ENCODE data around the gene SPINK4. TPM values are rescaled to one million over a fixed set of nuclear protein-coding genes. Genes with fewer than 3 reads are reported as not detected.
A peak's percentile ranks its signal among the peaks of the same experiment; 100 is the strongest.

Gene SPINK4
- total RNA-seq, 1 donor: not detected

- TF ChIP-seq CTCF (IDR thresholded peaks at IDR 0.05; ENCODE audit: insufficient read depth, low read length): no peak
- DNase-seq (ENCODE audit: low read depth): no peak
- H3K4me3 ChIP-seq (ENCODE audit: low read depth, low read length): no peak overlapping the region
These were observed 6.4 kb downstream of the SPINK4 start for GRCh38 chr9:33246269-33246860.

GRCh38 chr9:33248606-33249005 lies 8.6 kb downstream of the SPINK4 start:
- no peak overlapping the region for H3K4me3 ChIP-seq (ENCODE audit: low read depth, low read length)
- no peak for DNase-seq (ENCODE audit: low read depth)
- TF ChIP-seq CTCF (IDR thresholded peaks at IDR 0.05; ENCODE audit: insufficient read depth, low read length): no peak

DNA sequence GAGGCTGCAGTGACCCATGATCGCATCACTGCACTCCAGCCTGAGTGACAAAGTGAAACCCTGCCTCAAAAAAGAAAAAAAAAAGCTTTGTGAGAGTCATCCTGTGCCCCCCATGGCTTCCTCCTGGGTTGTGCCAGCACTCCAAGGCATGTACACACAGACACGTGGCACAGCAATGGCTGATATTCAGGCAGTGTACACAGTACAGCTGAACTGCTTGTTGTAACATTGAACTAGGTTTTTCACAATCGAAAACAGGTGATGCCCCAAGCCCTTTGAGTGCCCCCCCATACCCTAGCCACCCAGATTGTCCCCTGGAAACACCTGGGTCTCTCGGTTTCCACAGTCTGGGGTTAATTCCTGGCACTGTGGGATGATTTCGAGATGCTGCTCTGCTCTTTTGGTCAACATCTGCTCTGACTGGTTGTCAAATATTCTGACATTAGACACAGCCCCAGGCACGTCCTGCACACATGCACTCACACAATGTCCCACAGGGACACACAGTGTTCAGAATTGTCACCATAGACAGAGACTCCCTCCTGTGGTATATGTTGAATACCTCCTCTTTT lies 9.2 kb downstream of the SPINK4 start:
- DNase-seq (ENCODE audit: low read depth): no peak
- H3K4me3 ChIP-seq (ENCODE audit: low read depth, low read length): no peak overlapping the region
- TF ChIP-seq CTCF (IDR thresholded peaks at IDR 0.05; ENCODE audit: insufficient read depth, low read length): no peak

GRCh38 chr9:33249983-33250382 lies 10.0 kb downstream of the SPINK4 start:
- TF ChIP-seq CTCF (IDR thresholded peaks at IDR 0.05; ENCODE audit: insufficient read depth, low read length): no peak

DNA sequence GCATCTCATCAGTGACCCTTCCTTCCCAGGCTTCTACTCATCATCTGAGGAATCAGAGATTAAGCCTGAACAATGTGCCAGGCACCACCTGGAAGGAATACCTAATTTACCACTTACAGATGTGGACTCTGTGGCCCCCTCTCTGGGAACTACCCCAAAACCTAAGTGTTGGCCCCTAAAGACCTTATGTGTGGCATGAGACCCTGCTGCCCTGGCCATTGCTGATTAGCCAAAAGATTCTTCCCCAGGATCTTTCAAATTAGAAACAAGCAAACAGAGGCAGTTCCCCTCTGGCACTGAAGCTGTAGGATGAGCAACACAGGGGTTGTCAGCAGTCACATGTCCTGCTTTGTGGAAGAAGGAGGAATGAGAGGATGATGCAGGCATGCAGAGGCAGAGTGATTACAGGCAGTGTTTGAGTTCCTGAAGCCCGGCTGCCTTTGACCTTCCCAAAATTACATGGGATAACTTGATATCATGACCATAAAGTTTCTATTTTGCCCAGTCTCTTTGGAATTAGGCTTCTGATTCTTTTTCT lies 10.6 kb downstream of the SPINK4 start:
- peak; percentile 59 for DNase-seq (ENCODE audit: low read depth)
- H3K4me3 ChIP-seq (ENCODE audit: low read depth, low read length): no peak overlapping the region
- TF ChIP-seq CTCF (IDR thresholded peaks at IDR 0.05; ENCODE audit: insufficient read depth, low read length): no peak

More at GRCh38 chr9:33249983-33250382, 10.0 kb downstream of the SPINK4 start:
- DNase-seq (ENCODE audit: low read depth): no peak
- no peak overlapping the region for H3K4me3 ChIP-seq (ENCODE audit: low read depth, low read length)

- H3K4me3 ChIP-seq (ENCODE audit: low read depth, low read length): no peak overlapping the region
- no peak for DNase-seq (ENCODE audit: low read depth)
- no peak for TF ChIP-seq CTCF (IDR thresholded peaks at IDR 0.05; ENCODE audit: insufficient read depth, low read length)
These were observed 14.2 kb downstream of the SPINK4 start for GRCh38 chr9:33254211-33254610.
